Epithelial cell of proximal tubule (primary cell): Measurements from ENCODE around the gene POU2AF3. TPM values are rescaled to one million over a fixed set of nuclear protein-coding genes. Genes with fewer than 3 reads are reported as not detected.

Source experiments
- DNase-seq: peaks from one replicate; pipeline ENCODE4 v3.0.0-alpha.2; 2011; ENCODE audit warnings: low read depth
- H3K4me3 ChIP-seq: 2 replicates; pipeline ENCODE4 v1.5.1; 2011; ENCODE audit warnings: low read depth, mild to moderate bottlenecking, low read length
- CTCF ChIP-seq: conservative IDR thresholded peaks from 2 replicates; pipeline ENCODE4 v1.5.1; 2012; ENCODE audit warnings: low read depth, mild to moderate bottlenecking, low read length
- total RNA-seq: library from RNA; depleted of rRNA; stranded (reverse); fragments of >200 nt; gene quantifications from 2 replicates; pipeline ENCODE4 v1.2.3, GENCODE V29; 2015

POU2AF3 gene
- total RNA-seq, 1 donor from 2014 or later = 0.69 TPM

GRCh38 chr11:111353776-111354600, 55.6 kb downstream of the POU2AF3 start:
- no peak overlapping the region for H3K4me3 ChIP-seq
- TF ChIP-seq CTCF = no peak
- DNase-seq = no peak

- no peak for TF ChIP-seq CTCF
- H3K4me3 ChIP-seq = no peak overlapping the region
- DNase-seq = no peak
Observed at GRCh38 chr11:111354601-111354891, 56.2 kb downstream of the POU2AF3 start.

- DNase-seq = no peak
- H3K4me3 ChIP-seq = no peak overlapping the region
Observed at GRCh38 chr11:111355101-111355500, 56.8 kb downstream of the POU2AF3 start.

GRCh38 chr11:111355956-111356659, 57.8 kb downstream of the POU2AF3 start:
- no peak for TF ChIP-seq CTCF
- DNase-seq = no peak
- H3K4me3 ChIP-seq = no peak overlapping the region

More at GRCh38 chr11:111355101-111355500, 56.8 kb downstream of the POU2AF3 start:
- TF ChIP-seq CTCF = no peak

- no peak overlapping the region for H3K4me3 ChIP-seq
- TF ChIP-seq CTCF = no peak
- no peak for DNase-seq
Observed at GRCh38 chr11:111356660-111357048, 58.3 kb downstream of the POU2AF3 start.

- no peak overlapping the region for H3K4me3 ChIP-seq
- DNase-seq = no peak
- no peak for TF ChIP-seq CTCF
Observed at GRCh38 chr11:111357150-111358037, 59.0 kb downstream of the POU2AF3 start.

Other genes starting within 250 kb of the POU2AF3 start
- gene POU2AF2, start 52.8 kb upstream of the POU2AF3 start, total RNA-seq = not detected in 2 replicates
- gene POU2AF1, start 80.7 kb downstream of the POU2AF3 start, total RNA-seq = not detected in 2 replicates
- gene BTG4, start 213.8 kb downstream of the POU2AF3 start, total RNA-seq = 0.22 TPM in 1 of 2 replicates, not detected in the other
- not detected in 2 replicates for gene HOATZ, start 216.2 kb downstream of the POU2AF3 start, total RNA-seq
- 20.8 and 34.7 TPM in 2 replicates for gene LAYN, start 242.2 kb downstream of the POU2AF3 start, total RNA-seq